ENCODE measurements around the gene OR4D2.

Gene OR4D2

GRCh38 chr17:58202859-58203258, 36.1 kb downstream of the OR4D2 start:
- H3K4me3 ChIP-seq (ENCODE audit: low read length), result no peak overlapping the region
- TF ChIP-seq CTCF (IDR thresholded peaks at IDR 0.05; ENCODE audit: insufficient read depth, low read depth, low read length, missing control alignments), result no peak
- DNase-seq (ENCODE audit: low read depth), result no peak

DNA sequence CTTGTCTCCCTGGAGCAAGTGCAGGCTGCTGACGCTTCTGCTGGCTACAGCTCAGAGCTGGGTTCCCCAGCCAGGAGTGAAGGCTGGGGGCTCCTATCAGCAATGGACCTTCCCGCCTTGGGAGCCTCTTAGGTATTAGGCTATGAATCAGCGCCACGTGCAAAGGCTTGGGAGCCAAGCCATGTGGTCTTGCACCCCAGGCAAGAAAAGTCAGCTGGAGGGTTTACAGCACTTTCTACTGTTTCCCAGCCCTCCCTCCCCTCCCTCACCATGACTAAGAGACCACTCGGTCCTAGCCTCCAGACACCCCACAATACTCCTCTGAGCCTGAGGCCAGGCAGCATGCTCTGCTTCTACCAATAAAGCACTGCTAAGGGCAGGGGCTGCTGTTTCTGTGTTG, 38.0 kb downstream of the OR4D2 start:
- DNase-seq (ENCODE audit: low read depth), result no peak

GRCh38 chr17:58205936-58206335, 39.2 kb downstream of the OR4D2 start:
- DNase-seq (ENCODE audit: low read depth), result no peak
- H3K4me3 ChIP-seq (ENCODE audit: low read length), result no peak overlapping the region
- TF ChIP-seq CTCF (IDR thresholded peaks at IDR 0.05; ENCODE audit: insufficient read depth, low read depth, low read length, missing control alignments), result no peak

More for the DNA sequence above, 38.0 kb downstream of the OR4D2 start:
- H3K4me3 ChIP-seq (ENCODE audit: low read length), result no peak overlapping the region
- TF ChIP-seq CTCF (IDR thresholded peaks at IDR 0.05; ENCODE audit: insufficient read depth, low read depth, low read length, missing control alignments), result no peak

- TF ChIP-seq CTCF (IDR thresholded peaks at IDR 0.05; ENCODE audit: insufficient read depth, low read depth, low read length, missing control alignments), result no peak
- DNase-seq (ENCODE audit: low read depth), result no peak
- H3K4me3 ChIP-seq (ENCODE audit: low read length), result no peak overlapping the region
Measured at GRCh38 chr17:58207451-58207850, 40.7 kb downstream of the OR4D2 start.

GRCh38 chr17:58208344-58208743, 41.6 kb downstream of the OR4D2 start:
- DNase-seq (ENCODE audit: low read depth), result no peak
- no peak for TF ChIP-seq CTCF (IDR thresholded peaks at IDR 0.05; ENCODE audit: insufficient read depth, low read depth, low read length, missing control alignments)
- H3K4me3 ChIP-seq (ENCODE audit: low read length), result no peak overlapping the region

- no peak overlapping the region for H3K4me3 ChIP-seq (ENCODE audit: low read length)
- DNase-seq (ENCODE audit: low read depth), result no peak
- no peak for TF ChIP-seq CTCF (IDR thresholded peaks at IDR 0.05; ENCODE audit: insufficient read depth, low read depth, low read length, missing control alignments)
Measured at GRCh38 chr17:58210922-58211321, 44.1 kb downstream of the OR4D2 start.

DNA sequence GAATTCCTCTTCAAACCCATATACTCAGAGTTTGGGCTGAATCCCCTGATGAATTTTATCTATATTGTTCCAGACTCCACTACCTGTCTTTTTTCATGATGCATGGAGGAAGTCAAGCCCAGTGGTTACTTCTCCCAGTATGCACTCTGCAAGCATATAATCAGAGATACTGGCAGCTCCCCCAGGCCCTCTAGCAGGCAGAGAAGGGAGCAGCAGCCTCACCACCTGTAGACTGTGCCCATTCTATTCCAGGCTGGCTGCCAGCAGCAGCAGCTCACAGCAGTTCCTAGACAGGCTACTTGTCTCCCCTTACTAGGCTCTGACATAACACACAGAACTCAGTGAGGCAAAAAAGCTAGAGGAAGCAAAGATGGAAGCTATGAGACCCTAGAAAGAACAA, 48.9 kb downstream of the OR4D2 start:
- no peak overlapping the region for H3K4me3 ChIP-seq (ENCODE audit: low read length)
- no peak for TF ChIP-seq CTCF (IDR thresholded peaks at IDR 0.05; ENCODE audit: insufficient read depth, low read depth, low read length, missing control alignments)
- peak; percentile 10 for DNase-seq (ENCODE audit: low read depth)

Data from epithelial cell of esophagus (primary cell).